HG03159 (cell line): ENCODE data around the gene TMEM263.

Experiments
- ATAC-seq: cut with Tn5 transposase; IDR thresholded peaks from one replicate; pipeline ENCODE4 v1.9.1; 2021; ENCODE audit warnings: mild to moderate bottlenecking, moderate library complexity; ENCODE audit not compliant: unreplicated experiment

Gene TMEM263

DNA sequence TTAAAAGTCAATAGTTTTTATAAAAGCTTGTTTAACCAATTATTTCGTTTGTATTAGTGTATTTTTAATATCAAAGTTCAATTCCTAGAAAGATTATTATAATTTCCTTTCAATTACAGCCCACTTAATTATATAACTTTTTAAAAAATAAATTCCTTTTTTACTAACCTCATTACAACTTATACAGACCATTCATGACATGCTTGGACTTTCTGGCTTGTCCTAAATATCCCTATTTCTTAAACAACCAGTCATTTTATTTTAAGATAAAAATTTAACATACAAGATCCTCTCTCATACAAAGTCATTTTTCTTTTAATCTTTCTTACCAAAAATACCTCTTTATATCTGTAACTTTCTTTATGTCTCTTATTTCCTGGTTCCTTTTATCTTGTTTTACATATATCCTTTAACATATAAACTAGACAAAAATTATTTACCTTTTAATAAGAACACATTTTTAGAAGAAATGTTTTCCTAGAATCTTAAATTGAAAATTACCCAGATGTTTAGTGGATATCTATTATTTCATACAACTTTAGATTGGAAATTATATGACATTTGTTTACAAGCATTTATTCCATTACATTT lies 10.4 kb upstream of the TMEM263 start:
- no peak for ATAC-seq

GRCh38 chr12:106947461-106947860 lies 8.2 kb upstream of the TMEM263 start:
- no peak for ATAC-seq

GRCh38 chr12:106950591-106950990 lies 5.1 kb upstream of the TMEM263 start:
- ATAC-seq: no peak

DNA sequence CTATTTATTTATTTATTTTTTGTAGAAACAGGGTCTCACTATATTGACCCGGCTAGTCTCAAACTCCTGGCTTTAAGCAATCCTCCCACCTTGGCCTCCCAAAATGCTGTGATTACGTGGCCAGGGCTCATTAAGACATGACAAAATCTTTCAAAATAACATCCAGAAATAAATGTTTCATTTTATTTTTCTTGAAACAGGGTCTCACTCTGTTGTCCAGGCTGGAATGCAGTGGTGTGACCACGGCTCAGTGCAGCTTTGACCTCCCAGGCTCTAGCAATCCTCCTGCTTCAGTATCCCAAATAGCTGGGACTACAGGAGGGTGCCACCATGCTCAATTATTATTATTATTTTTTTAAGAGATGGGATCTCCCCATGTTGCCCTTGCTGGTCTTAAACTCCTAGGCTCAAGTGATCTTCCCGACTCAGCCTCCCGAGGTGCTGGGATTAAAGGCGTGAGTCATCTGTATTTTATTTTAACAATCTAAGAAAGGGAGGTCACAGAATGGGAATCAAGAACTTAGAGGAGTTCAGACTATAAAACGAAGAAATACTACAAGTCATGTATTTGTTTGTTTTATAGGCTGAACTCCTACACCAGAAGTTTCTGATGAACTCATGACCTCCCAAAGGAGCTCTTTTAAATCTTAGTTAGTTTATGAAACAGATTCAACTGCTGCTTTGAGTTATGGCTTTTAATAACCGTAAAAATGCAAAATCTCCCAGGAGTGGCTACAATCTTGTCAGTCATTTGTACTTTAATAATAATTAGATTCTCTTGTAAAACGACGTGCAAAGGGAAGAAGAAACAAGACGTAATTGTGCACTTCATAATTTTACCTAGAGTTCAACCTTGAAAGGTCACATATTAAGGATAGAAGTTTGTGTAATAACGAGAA lies 2.1 kb upstream of the TMEM263 start:
- ATAC-seq: no peak

DNA sequence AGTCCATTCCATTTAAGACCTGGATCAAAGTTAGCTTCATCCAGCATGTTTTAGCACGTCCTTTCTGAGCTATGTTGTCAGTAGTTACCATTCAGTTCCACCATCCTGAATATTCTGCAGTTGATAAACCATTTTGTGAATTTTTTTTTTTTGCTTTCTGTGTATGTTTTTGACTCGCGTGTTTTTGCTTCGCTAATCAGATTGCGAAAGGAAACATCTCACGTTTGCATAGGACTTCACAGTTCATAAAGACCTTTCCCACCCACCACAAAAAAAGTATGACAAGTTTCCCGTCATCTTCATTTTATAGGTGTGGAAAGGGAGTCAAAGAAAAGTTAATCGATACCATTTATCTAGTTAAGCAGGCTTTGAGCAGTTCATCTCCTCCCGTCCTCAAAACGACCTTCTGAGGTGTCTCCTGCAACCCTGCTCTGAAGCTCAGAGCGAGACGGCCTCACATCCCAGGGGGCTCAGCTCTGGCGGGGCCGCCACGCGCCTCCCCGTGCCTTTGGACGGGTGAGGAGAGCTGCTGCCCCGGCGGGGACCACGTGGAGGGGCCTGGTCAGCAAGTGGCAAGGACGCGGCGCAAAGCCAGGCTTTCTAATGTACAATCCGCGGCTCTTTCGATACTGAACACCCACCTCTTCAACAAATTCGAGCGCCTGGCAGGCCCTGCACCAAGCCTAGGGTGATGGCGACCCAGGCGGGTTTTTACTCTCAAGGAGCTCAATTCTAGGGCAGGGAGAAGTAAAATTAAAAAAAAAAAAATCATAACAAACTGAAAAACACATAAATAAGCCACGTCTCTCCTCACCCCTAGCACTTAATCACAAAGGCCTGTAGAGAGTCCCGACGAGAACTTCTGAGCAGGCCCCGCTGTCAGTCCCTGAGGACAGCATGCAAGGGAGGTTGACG lies 988 bp upstream of the TMEM263 start:
- peak; percentile 21 for ATAC-seq

GRCh38 chr12:106956048-106956578 lies 406 bp downstream of the TMEM263 start:
- ATAC-seq: peak; percentile 35

- no peak for ATAC-seq
These were observed 1.9 kb downstream of the TMEM263 start for GRCh38 chr12:106957583-106957982.

GRCh38 chr12:106960443-106960842 lies 4.7 kb downstream of the TMEM263 start:
- ATAC-seq: no peak

GRCh38 chr12:106962286-106962685 lies 6.6 kb downstream of the TMEM263 start:
- no peak for ATAC-seq

DNA sequence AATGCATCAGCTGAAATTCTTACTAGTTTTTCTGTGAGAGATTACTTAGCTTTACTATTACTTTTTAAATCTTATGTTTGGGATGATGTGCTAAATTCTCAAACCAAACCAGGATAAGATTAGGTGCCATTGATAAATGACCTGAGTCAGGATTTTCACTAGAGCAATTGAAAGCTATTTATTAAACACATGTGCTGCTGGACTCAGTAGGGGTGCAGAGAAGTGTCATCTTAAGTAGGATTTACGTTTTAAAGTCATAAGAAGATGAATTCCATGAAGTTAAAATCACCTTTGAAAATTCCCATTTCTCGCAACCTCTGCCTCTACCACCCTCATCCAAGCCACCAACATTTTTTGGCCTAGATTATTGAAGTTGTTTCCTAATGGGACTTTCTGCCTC lies 8.8 kb downstream of the TMEM263 start:
- no peak for ATAC-seq

DNA sequence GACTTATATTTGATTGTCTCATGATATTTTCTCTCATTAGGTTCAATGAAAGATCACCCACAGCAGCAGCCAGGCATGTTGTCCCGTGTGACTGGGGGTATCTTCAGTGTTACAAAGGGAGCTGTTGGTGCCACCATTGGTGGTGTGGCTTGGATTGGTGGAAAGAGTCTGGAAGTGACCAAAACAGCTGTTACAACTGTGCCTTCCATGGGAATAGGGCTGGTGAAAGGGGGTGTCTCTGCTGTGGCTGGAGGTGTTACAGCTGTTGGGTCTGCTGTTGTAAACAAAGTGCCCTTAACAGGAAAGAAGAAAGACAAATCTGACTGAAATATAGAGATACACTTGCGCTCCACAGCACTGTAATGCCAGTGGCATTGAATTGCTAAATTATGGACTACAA lies 15.4 kb downstream of the TMEM263 start:
- no peak for ATAC-seq

DNA sequence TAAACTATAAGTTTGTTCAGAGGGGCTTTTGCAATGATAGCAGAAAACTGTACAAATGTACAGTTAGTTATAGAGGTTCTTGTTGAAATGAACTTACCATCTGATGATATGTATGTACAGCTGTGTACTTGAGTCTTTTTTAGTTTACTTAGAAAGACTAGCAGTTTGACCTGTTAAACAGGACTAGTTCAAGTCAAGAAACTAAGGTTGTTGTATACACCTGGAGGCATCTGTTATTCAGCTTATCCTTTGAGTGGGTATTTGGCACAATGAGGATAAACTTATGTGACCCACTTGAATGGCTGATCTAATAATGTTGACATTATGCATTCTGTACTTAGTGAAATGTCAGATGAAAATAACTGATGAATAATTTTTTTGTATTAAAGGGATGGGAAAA lies 17.8 kb downstream of the TMEM263 start:
- ATAC-seq: no peak

GRCh38 chr12:106974511-106974910 lies 18.8 kb downstream of the TMEM263 start:
- peak; percentile 88 for ATAC-seq

DNA sequence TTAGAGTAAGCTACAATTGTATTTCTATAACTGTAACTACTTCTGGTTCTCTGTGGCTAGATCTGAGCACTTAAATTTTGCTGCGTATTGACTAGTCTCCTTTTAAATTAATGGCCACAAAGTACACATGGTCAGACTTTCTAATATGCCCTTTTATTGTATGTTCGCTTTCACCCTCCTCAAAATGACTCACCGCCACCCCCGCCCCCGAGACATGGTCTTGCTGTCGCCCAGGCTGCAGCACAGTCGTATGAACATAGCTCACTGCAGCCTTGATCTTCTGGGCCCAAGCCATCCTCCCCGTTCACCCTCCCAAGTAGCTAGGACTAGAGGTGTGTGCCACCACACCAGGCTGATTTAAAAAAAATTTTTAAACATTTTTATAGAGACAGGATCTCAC lies 19.4 kb downstream of the TMEM263 start:
- ATAC-seq: no peak

DNA sequence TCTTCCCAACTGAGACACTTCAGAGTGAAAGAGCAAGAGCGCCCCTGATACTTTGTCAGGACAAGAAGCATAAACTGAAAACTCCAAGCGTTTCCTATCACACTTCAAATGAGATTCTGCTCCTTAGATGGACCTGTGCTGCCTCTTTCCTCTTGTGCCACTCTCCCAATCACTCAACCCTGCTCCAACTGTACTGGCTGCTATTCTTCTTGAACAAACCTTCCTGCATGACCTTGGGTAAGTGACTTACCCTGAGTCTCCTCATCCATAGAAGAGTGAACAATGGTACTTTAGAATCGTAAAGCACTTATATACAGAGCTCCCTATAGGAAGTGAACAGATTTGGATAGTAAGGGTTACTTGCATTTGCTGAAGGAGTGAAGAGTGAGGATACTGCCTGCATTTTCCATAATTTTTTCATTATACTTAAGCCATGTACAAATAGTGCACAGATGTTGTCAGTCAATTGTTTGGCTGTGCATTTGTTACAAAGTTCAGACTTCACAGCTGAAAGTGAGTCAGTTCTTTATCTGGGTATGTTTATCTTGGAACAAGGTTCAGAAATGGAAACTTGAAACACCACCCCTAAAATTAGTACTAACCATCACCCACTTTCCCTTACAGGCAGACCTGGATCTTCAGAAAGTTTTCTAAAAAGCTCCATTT lies 20.4 kb downstream of the TMEM263 start:
- ATAC-seq: no peak

DNA sequence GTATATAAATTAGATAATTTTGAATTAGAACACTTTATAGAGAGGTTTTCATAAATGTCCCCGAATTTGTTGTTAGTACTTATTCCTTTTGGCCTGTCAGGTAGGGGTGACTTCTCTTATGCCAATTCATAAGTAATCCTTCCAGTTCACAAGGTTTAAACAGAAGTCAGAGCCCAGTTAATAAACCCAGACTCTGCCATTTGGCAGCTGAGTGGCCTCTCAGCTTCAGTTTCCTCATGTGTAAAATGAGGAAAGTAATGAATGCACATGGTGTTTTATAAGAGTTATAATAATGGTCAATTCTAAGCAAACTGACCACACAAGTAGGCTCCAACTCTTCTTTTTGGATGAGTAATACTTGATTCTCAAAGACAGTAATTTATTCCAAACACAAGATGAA lies 21.0 kb downstream of the TMEM263 start:
- no peak for ATAC-seq

DNA sequence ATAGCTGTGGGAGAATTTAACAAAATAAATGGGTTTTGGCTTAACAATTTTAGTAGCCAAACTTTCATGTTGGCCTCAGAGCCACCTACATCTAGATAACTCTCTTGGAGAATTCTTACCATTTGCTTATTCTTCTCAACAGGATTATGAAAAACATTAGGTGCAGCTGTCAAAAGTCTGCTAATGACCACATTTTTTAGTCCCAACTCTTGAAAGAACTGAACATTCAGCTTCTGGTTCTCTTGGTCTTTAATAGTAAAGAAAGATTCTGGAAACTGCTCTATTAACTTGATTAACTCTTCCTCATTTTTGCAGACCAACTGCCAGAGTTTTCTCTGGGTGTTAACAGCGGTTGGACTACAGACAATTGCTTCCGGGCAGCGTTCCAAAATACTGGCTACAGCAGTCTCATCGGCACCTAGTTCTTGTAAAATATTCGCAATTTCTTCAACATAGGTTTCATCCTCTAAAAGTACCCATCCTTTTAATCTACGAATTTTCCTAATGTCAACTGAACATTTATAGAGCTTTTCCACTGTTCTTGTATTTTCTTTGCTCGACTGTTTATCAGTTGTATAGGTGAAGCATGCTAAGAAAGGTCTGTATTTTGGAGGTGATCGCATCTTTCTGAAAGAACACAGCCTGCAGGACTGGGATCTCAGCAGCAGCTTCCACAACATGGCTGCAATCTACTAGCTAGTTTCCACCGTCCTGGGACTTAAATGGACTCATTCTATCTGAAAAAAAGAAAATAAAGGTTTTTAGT lies 22.5 kb downstream of the TMEM263 start:
- ATAC-seq: no peak

DNA sequence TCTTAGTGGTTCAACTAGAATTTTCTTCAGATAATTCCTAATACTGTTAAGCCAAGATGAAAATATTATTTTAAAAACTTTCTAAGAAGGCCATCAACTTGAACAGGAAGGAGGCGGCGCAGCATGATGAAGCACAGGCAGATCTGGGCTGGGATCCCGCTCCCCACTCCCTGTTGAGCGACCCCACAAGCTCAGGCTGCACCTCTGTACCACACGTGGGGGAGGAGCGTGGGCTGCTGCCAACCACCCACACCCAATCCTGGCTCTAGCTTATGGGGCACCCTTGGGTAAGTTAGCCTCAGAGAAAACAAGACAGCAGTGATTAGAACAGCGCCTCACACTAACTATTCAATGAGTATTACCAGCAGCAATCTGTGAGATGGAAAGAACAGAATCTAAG lies 25.2 kb downstream of the TMEM263 start:
- no peak for ATAC-seq

DNA sequence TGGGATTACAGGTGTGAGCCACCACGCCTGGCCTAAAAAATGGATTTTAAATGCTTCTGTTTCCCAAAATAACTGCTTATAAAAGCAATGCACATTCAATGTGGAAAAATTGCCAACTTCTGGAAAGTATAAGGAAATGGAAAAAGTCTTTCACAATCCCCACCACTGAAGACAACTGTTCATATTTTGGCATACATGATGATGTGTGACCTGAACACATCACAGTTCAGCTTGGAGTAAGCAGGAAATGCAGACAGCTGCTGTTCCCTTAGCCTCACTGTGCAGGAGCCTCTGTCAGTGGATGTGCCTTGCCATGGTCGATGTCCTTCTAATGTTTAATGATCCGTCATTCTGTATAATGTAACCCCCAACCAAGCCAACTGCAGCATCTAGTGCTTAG lies 26.1 kb downstream of the TMEM263 start:
- no peak for ATAC-seq

- no peak for ATAC-seq
These were observed 26.5 kb downstream of the TMEM263 start for GRCh38 chr12:106982229-106982628.
